Endothelial cell of umbilical vein (primary cell): ENCODE measurements around the gene ADGRD2.

Experiments
- CTCF ChIP-seq, 2 donors: IDR thresholded peaks; 1 replicate in 1 of 2; 2 replicates in 1 of 2; pipeline ENCODE4 v1.5.1; 2011; ENCODE audit warnings: low read length in 2 of 2, mild to moderate bottlenecking in 2 of 2, moderate library complexity in 2 of 2, control low read depth in 1 of 2, inconsistent platforms in 1 of 2, low read depth in 1 of 2; ENCODE audit not compliant: insufficient read depth in 1 of 2; ENCODE audit errors: extremely low read depth in 1 of 2
- MYC ChIP-seq: IDR thresholded peaks from one replicate; pipeline ENCODE4 v1.6.1; 2011; ENCODE audit warnings: mild to moderate bottlenecking, low read depth, low read length
- POLR2A ChIP-seq: IDR thresholded peaks from 2 replicates; pipeline ENCODE4 v1.6.1; 2012; ENCODE audit warnings: low read depth, mild to moderate bottlenecking, control low read depth, low read length
- POLR2AphosphoS5 ChIP-seq: IDR thresholded peaks from 2 replicates; pipeline ENCODE4 v1.6.1; 2012; ENCODE audit warnings: low read depth, mild to moderate bottlenecking, control low read depth, low read length, moderate library complexity; ENCODE audit not compliant: insufficient read depth

GRCh38 chr9:124486778-124487259 is 36.6 kb downstream of the ADGRD2 start:
- TF ChIP-seq POLR2AphosphoS5 (no peak), CTCF (IDR thresholded peaks at IDR 0.05; ENCODE audit: extremely low read depth in 1 of 2, insufficient read depth in 1 of 2, low read depth in 1 of 2, low read length in 2 of 2) (no peak), POLR2A (no peak), MYC (no peak)
